ENCODE results near the gene DYNLT4. TPM values are rescaled to one million over a fixed set of nuclear protein-coding genes. Genes with fewer than 3 reads are reported as not detected.

The DYNLT4 gene
- total and polyA plus RNA-seq, 2 of the 13 experiments (the other 11 are each of a cell fraction or from before 2014, with no cell fraction given): 0.77 TPM; not detected in 1

DNA sequence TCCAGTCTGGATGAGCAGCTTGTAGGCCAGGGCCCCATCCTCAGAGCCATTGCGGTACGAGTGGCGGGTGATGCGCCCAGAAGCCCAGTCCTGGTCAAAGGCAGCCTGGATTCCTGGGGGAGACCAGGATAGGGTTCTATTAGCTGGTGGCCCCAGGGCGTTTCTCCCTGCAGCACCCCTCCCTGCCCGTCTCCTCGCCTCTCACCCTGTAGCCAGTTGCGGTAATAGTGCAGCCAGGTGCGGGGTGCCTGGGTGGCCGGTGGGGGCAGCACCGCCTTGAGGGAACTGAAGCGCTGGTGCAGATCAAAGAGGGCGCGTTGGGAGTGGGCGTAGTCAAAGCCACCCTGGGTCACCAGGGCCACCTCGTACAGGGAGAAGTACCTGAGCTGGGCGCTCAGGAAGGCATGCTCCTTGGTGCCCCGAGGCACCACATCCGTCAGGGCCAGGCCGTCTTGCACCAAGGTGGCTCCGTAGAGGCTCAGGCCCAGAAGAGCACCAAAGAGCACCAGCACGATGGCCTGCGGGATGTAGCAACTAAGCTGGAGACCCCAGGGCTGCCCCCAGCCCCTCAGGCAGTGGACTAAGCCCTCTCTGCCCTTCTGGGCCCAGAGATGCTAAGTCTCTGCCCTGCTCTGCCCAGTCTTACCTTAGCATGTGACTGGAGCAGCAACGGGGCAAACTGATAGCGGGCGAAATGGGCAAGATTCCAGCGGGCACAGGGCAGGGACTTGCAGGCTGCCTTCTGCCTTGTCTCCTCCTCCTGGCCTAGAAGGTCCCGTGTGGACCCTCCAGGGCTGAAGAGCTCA is 20.2 kb upstream of the DYNLT4 start:
- intact Hi-C loops (cut with micrococcal nuclease; ENCODE audit: unreplicated experiment): loop anchor here (2.0 to 10.0 kb wide), 3 partner anchors 19 to 477 kb away; partner anchors contain the start of gene BTBD19
- peak overlapping the region; percentile 98 for H3K4me2 ChIP-seq (ENCODE audit: low read depth, low read length)
- no peaks in the 10 kb centered on the region for H4K20me1 ChIP-seq (ENCODE audit: insufficient read depth, low read length)
- peak overlapping the region; percentile 37 to 71 (median 54) for H3K4me3 ChIP-seq (replicated peaks in 1 of 3; ENCODE audit: insufficient read depth in 1 of 3, low read depth in 2 of 3, low read length in 3 of 3)
- H3K36me3 ChIP-seq (replicated peaks in 1 of 2; ENCODE audit: control insufficient read depth in 1 of 2, insufficient read depth in 2 of 2, low read length in 2 of 2): no peaks in the 10 kb centered on the region; a peak in 1 of 5 replicates
- ATAC-seq: peak; percentile 88
- ChIA-PET CTCF (ENCODE audit: low intra/inter-chr PET ratio, low total read pairs) (interaction anchor here (1.2 kb wide), 1 partner anchor 8 kb away, joined by 4 read pairs; no protein-coding TSS in a partner anchor), POLR2A (interaction anchor here (0.6 to 11.3 kb wide), 27 partner anchors 8 to 1475 kb away, joined by 3 to 570 read pairs (median 7); partner anchors contain the start of genes BEST4, BTBD19, DYNLT4 and EIF2B3)
- no peaks in the 10 kb centered on the region for H3K79me2 ChIP-seq (ENCODE audit: insufficient read depth, low read length)
- peak overlapping the region; percentile 88 for H3K27ac ChIP-seq (ENCODE audit: extremely low read length, insufficient read depth, low read length)
- H3K9ac ChIP-seq (ENCODE audit: insufficient read depth, low read depth, low read length): peak overlapping the region; percentile 87
- 47% methylated on average over 9 of the region's 28 CpGs for WGBS (ENCODE audit: low lambda C conversion rate)
- in situ Hi-C loops (cut with HindIII; ENCODE audit: extremely low pct_ligation_motif_present, low pct_unique_long_range_greater_than_20kb): loop anchor here (5.0 to 25.0 kb wide), 2 partner anchors 35 to 185 kb away; partner anchors contain the start of genes HECTD3 and UROD
- DNase-seq (ENCODE audit: low spot score): peak; percentile 84
- H3K4me1 ChIP-seq (ENCODE audit: insufficient read depth, low read length): peaks cover 62% of the 10 kb centered on the region
- BruUV-seq (replicated peaks): no TSS peak
- no peaks in the 10 kb centered on the region for H3K9me3 ChIP-seq (ENCODE audit: low read length)
- peaks cover 0 to 8% of the 10 kb centered on the region in 2 experiments; a peak in 1 of 5 replicates for H3K27me3 ChIP-seq (ENCODE audit: control insufficient read depth in 1 of 2, insufficient read depth in 2 of 2, low read length in 2 of 2)
- peak; percentile 71 for FAIRE-seq
- H2AFZ ChIP-seq (ENCODE audit: low read length): no peak overlapping the region
- TF ChIP-seq FOXM1 (CRISPR knock-in tag; IDR thresholded peaks at IDR 0.05) (no peak), TBX2 (CRISPR knock-in tag; IDR thresholded peaks at IDR 0.05; ENCODE audit: borderline replicate concordance) (peak; percentile 41), ZFP36L1 (CRISPR knock-in tag; IDR thresholded peaks at IDR 0.05) (no peak), ZNF274 (CRISPR knock-in tag; IDR thresholded peaks at IDR 0.05) (0 out of 2 replicates have a peak, but pooled peaks have one; percentile 65), SP4 (CRISPR knock-in tag; IDR thresholded peaks at IDR 0.05) (no peak), ZNF331 (CRISPR knock-in tag; IDR thresholded peaks at IDR 0.05) (peak; percentile 35; the same call in 1 of the 2 replicates), CENPX (CRISPR knock-in tag; IDR thresholded peaks at IDR 0.05) (no peak), ZNF318 (CRISPR knock-in tag; IDR thresholded peaks at IDR 0.05) (no peak), ZNF333 (CRISPR knock-in tag; IDR thresholded peaks at IDR 0.05; ENCODE audit: borderline replicate concordance) (peak; percentile 87; the same call in 1 of the 2 replicates)
- TF ChIP-seq, protein P1, sequence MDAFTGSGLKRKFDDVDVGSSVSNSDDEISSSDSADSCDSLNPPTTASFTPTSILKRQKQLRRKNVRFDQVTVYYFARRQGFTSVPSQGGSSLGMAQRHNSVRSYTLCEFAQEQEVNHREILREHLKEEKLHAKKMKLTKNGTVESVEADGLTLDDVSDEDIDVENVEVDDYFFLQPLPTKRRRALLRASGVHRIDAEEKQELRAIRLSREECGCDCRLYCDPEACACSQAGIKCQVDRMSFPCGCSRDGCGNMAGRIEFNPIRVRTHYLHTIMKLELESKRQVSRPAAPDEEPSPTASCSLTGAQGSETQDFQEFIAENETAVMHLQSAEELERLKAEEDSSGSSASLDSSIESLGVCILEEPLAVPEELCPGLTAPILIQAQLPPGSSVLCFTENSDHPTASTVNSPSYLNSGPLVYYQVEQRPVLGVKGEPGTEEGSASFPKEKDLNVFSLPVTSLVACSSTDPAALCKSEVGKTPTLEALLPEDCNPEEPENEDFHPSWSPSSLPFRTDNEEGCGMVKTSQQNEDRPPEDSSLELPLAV (CRISPR knock-in tag; conservative IDR thresholded peaks at IDR 0.05; ENCODE audit: low read depth): no peak
- TF ChIP-seq, protein P2, sequence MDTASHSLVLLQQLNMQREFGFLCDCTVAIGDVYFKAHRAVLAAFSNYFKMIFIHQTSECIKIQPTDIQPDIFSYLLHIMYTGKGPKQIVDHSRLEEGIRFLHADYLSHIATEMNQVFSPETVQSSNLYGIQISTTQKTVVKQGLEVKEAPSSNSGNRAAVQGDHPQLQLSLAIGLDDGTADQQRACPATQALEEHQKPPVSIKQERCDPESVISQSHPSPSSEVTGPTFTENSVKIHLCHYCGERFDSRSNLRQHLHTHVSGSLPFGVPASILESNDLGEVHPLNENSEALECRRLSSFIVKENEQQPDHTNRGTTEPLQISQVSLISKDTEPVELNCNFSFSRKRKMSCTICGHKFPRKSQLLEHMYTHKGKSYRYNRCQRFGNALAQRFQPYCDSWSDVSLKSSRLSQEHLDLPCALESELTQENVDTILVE (CRISPR knock-in tag; IDR thresholded peaks at IDR 0.05): no peak
